ENCODE data around the gene UBA6. TPM values are rescaled to one million over a fixed set of nuclear protein-coding genes. Genes with fewer than 3 reads are reported as not detected.

The UBA6 gene
- total RNA-seq, 2 donors from 2014 or later: 12.5 to 13.7 TPM

DNA sequence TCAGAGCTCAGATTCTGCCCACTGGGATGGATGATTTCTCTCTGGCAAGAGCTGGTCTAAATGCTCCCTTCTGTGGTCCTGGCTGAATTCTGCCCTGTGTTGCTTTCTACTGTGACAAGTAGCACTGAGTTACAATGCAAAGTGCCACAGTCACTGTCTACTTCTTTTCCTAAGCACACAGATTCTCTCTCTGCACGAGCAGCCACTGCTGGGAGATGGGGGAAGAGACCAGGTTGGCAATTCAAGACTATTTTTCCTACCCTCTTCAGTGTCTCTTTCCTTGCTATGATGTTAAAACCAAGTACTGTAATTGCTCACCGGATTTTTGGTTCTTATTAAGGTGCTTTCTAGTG lies 97.0 kb downstream of the UBA6 start:
- ATAC-seq (no peak), DNase-seq (no peak)
- Histone ChIP-seq H3K36me3 (replicated peaks in 1 of 2; ENCODE audit: insufficient read depth in 1 of 2, low read depth in 2 of 2) (no peaks in the 10 kb centered on the region), H3K4me3 (no peak overlapping the region), H3K4me1 (no peaks in the 10 kb centered on the region), H3K27me3 (no peaks in the 10 kb centered on the region), H3K9me3 (no peaks in the 10 kb centered on the region), H3K27ac (no peak overlapping the region)
- WGBS, 2 donors: 81 to 88% methylated on average over 2 of the region's 2 CpGs
- intact Hi-C loops (cut with DNase I): no loop called here
- no peak for TF ChIP-seq POLR2A (IDR thresholded peaks at IDR 0.05)
- TF ChIP-seq, protein P1, sequence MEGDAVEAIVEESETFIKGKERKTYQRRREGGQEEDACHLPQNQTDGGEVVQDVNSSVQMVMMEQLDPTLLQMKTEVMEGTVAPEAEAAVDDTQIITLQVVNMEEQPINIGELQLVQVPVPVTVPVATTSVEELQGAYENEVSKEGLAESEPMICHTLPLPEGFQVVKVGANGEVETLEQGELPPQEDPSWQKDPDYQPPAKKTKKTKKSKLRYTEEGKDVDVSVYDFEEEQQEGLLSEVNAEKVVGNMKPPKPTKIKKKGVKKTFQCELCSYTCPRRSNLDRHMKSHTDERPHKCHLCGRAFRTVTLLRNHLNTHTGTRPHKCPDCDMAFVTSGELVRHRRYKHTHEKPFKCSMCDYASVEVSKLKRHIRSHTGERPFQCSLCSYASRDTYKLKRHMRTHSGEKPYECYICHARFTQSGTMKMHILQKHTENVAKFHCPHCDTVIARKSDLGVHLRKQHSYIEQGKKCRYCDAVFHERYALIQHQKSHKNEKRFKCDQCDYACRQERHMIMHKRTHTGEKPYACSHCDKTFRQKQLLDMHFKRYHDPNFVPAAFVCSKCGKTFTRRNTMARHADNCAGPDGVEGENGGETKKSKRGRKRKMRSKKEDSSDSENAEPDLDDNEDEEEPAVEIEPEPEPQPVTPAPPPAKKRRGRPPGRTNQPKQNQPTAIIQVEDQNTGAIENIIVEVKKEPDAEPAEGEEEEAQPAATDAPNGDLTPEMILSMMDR (IDR thresholded peaks at IDR 0.05): no peak

DNA sequence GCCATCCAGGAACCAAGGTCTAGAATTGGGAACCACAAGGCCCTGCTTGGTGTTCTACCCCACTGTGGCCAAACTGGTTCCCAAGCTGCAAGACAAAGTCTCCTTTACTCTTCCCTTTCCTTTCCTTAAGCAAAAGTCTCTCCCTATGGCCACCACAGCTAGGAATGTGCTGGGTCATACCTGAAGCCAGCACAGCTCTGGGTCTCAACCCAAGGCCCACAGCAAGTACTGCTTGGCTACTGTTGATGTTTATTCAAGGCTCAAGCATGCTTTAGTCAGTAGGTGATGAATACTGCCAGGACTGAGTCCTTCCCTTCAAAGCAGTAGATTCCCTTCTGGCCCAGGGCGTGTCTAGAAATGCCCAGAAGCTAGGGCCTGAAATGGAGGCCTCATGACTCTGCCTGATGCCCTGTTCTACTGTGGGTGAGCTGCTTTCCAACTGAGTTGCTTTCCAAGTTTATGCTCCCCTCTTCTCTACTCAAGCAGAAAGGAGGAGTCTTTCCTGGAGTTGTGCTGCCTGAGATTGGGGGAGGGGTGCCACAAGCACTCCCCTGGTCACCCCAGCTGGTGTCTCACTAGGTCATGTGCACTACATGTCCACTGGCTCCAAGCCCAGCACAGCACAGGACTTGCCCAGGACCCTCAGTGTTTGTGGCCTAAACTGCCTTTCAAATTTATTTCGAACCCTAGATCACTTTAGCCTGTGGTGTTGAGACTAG lies 97.5 kb downstream of the UBA6 start:
- intact Hi-C loops (cut with DNase I): no loop called here
- Histone ChIP-seq H3K9me3 (no peaks in the 10 kb centered on the region), H3K36me3 (replicated peaks in 1 of 2; ENCODE audit: insufficient read depth in 1 of 2, low read depth in 2 of 2) (no peaks in the 10 kb centered on the region), H3K27ac (no peak overlapping the region), H3K4me1 (no peaks in the 10 kb centered on the region), H3K27me3 (no peaks in the 10 kb centered on the region), H3K4me3 (no peak overlapping the region)
- TF ChIP-seq, protein P1 (IDR thresholded peaks at IDR 0.05): no peak
- TF ChIP-seq POLR2A (IDR thresholded peaks at IDR 0.05): no peak
- no peak for ATAC-seq
- DNase-seq: no peak
- WGBS, 2 donors: 100% methylated on average over 1 to 2 of the region's 2 CpGs

DNA sequence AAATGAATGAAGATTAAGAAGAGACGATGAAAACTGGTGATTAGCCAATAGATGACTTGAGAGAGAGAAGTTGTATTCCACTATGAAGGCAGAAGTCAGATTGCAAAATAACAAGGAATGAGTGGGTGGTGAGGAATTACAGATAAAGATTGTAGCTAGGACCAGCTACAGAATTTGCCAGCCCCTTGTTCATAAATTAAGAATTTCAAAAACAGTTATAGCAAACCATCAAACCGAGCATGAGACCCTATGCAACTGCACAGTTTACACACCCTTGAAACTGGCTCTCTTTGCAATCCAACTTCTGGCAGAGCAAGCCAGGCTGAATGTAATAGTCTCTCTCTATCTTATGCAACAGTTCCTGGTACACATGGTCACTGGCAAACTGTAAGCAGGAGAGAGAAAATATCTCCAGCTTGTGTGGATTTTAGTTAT lies 107.2 kb downstream of the UBA6 start:
- peak; percentile 19 to 46 (median 33) for DNase-seq
- intact Hi-C loops (cut with DNase I): no loop called here
- 18 to 30% methylated on average over 2 of the region's 2 CpGs for WGBS, 2 donors

DNA sequence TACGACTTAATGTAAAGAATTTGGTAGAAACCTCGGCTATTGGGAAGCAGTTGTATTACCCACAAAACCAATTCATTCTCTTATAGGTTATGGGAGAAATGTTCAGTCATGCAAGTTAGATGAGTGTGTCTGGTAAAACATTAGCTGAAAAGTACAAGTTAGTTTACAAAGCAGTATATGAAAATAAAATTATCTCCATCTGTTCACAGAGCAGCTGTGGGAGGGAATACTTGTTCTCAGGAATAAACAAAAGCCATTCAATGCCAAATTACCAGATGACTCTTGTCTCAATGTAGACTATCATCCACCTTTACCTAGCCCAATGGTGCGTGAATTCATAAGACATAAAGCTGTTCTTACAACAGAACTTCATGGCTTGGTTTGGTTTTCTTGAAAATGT lies 113.8 kb downstream of the UBA6 start:
- no peaks in the 10 kb centered on the region for H3K36me3 ChIP-seq (replicated peaks in 1 of 2; ENCODE audit: insufficient read depth in 1 of 2, low read depth in 2 of 2)
- DNase-seq: peak in 2 of 4 donors; percentile 21 to 22
- H3K27ac ChIP-seq: peak overlapping the region; percentile 5 to 52 (median 36)
- no peaks in the 10 kb centered on the region for H3K27me3 ChIP-seq
- intact Hi-C loops (cut with DNase I): no loop called here
- ATAC-seq: peak; percentile 90
- H3K4me1 ChIP-seq: peaks cover 22% of the 10 kb centered on the region
- TF ChIP-seq POLR2A (IDR thresholded peaks at IDR 0.05): no peak
- TF ChIP-seq, protein P1 (IDR thresholded peaks at IDR 0.05): no peak
- no peaks in the 10 kb centered on the region for H3K9me3 ChIP-seq
- H3K4me3 ChIP-seq: no peak overlapping the region
- 24 to 34% methylated on average over 3 of the region's 3 CpGs for WGBS, 2 donors

More for the DNA sequence above, 107.2 kb downstream of the UBA6 start:
- TF ChIP-seq, protein P1 (IDR thresholded peaks at IDR 0.05): no peak
- TF ChIP-seq POLR2A (IDR thresholded peaks at IDR 0.05): no peak
- peak overlapping the region in 3 of 4 donors; percentile 16 to 35 (median 28) for H3K27ac ChIP-seq
- ATAC-seq: peak; percentile 94
- no peaks in the 10 kb centered on the region for H3K36me3 ChIP-seq (replicated peaks in 1 of 2; ENCODE audit: insufficient read depth in 1 of 2, low read depth in 2 of 2)
- H3K27me3 ChIP-seq: no peaks in the 10 kb centered on the region
- no peaks in the 10 kb centered on the region for H3K9me3 ChIP-seq
- H3K4me3 ChIP-seq: no peak overlapping the region
- peaks cover 17% of the 10 kb centered on the region for H3K4me1 ChIP-seq

DNA sequence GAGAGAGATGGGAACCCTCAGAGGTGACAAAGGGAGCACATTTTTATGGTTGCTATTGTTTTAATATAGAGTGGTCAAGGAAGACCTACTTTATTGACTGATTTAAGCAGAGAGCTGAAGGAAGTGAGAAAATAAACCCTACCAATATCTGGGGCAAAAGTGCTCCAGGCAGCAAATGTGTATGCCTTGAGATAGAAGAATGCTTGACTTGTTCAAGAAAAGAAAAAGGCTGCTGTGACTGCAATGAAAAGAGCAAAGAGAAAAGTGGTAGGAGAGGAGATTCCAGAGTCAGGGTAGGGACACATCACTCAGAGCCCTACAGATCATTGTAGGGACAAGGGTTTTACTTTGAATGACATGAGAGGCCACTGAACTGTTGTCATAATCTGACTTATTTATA lies 116.5 kb downstream of the UBA6 start:
- no peaks in the 10 kb centered on the region for H3K9me3 ChIP-seq
- no peak overlapping the region for H3K4me3 ChIP-seq
- no peaks in the 10 kb centered on the region for H3K36me3 ChIP-seq (replicated peaks in 1 of 2; ENCODE audit: insufficient read depth in 1 of 2, low read depth in 2 of 2)
- no peak overlapping the region for H3K27ac ChIP-seq
- no peak for DNase-seq
- no peaks in the 10 kb centered on the region for H3K27me3 ChIP-seq
- TF ChIP-seq POLR2A (IDR thresholded peaks at IDR 0.05): no peak
- TF ChIP-seq, protein P1 (IDR thresholded peaks at IDR 0.05): no peak
- no peak for ATAC-seq
- intact Hi-C loops (cut with DNase I): no loop called here
- H3K4me1 ChIP-seq: peaks cover 22% of the 10 kb centered on the region
